Endothelial cell of hepatic sinusoid (primary cell): ENCODE results near the gene SLC25A39.
"Not testable (repeated sequence)": the region's sequence is repeated elsewhere in the genome, so short reads cannot be mapped to it uniquely, and the experiment has no call there.

Experiments used
- in situ Hi-C: cut with HindIII; loops from 2 replicates; pipeline ENCODE4 v1.10.0; 2017; ENCODE audit warnings: low sequenced_read_pairs

The SLC25A39 gene

GRCh38 chr17:44335968-44336367 is 11.3 kb upstream of the SLC25A39 start:
- in situ Hi-C loops, result no loop called here

GRCh38 chr17:44335564-44335963 is 10.9 kb upstream of the SLC25A39 start:
- in situ Hi-C loops, result no loop called here

- in situ Hi-C loops, result no loop called here
Measured at GRCh38 chr17:44334727-44335126, 10.1 kb upstream of the SLC25A39 start.

GRCh38 chr17:44334315-44334714 is 9.7 kb upstream of the SLC25A39 start:
- in situ Hi-C loops, result no loop called here

- in situ Hi-C loops, result no loop called here
Measured at GRCh38 chr17:44333371-44333770, 8.7 kb upstream of the SLC25A39 start.

GRCh38 chr17:44331249-44331760 is 6.7 kb upstream of the SLC25A39 start:
- in situ Hi-C loops, result no loop called here

GRCh38 chr17:44330263-44330662 is 5.6 kb upstream of the SLC25A39 start:
- in situ Hi-C loops, result not testable (repeated sequence)

- in situ Hi-C loops, result not testable (repeated sequence)
Measured at GRCh38 chr17:44329516-44329915, 4.9 kb upstream of the SLC25A39 start.

GRCh38 chr17:44327715-44328449 is 3.3 kb upstream of the SLC25A39 start:
- in situ Hi-C loops, result no loop called here

GRCh38 chr17:44326861-44327444 is 2.3 kb upstream of the SLC25A39 start:
- in situ Hi-C loops, result no loop called here

- in situ Hi-C loops, result loop anchor here (5.0 kb wide), 1 partner anchor 52 kb away; no protein-coding TSS in a partner anchor
Measured at GRCh38 chr17:44324092-44324570, 492 bp downstream of the SLC25A39 start.

- in situ Hi-C loops, result loop anchor here (5.0 kb wide), 1 partner anchor 51 kb away; no protein-coding TSS in a partner anchor
Measured at GRCh38 chr17:44323359-44324091, 1.1 kb downstream of the SLC25A39 start.

- in situ Hi-C loops, result loop anchor here (5.0 kb wide), 1 partner anchor 50 kb away; no protein-coding TSS in a partner anchor
Measured at GRCh38 chr17:44322236-44322895, 2.3 kb downstream of the SLC25A39 start.

GRCh38 chr17:44321246-44322120 is 3.1 kb downstream of the SLC25A39 start:
- in situ Hi-C loops, result loop anchor here (5.0 kb wide), 1 partner anchor 49 kb away; no protein-coding TSS in a partner anchor

GRCh38 chr17:44320066-44320465 is 4.6 kb downstream of the SLC25A39 start:
- in situ Hi-C loops, result loop anchor here (5.0 kb wide), 1 partner anchor 48 kb away; no protein-coding TSS in a partner anchor

- in situ Hi-C loops, result loop anchor here (10.0 kb wide), 1 partner anchor 63 kb away; no protein-coding TSS in a partner anchor
Measured at GRCh38 chr17:44318077-44318892, 6.3 kb downstream of the SLC25A39 start.

- in situ Hi-C loops, result loop anchor here (10.0 kb wide), 1 partner anchor 63 kb away; no protein-coding TSS in a partner anchor
Measured at GRCh38 chr17:44317545-44317944, 7.1 kb downstream of the SLC25A39 start.
